TTC549 (cell line): ENCODE measurements around the gene HNRNPUL1.

Source experiments
- FAIRE-seq: peaks from 2 replicates; lab custom pipeline; 2012; peaks lifted over from hg19 to GRCh38; lab: Jason Lieb, UNC

Gene HNRNPUL1

GRCh38 chr19:41309180-41310032 is 45.2 kb downstream of the HNRNPUL1 start:
- FAIRE-seq, result no peak

DNA sequence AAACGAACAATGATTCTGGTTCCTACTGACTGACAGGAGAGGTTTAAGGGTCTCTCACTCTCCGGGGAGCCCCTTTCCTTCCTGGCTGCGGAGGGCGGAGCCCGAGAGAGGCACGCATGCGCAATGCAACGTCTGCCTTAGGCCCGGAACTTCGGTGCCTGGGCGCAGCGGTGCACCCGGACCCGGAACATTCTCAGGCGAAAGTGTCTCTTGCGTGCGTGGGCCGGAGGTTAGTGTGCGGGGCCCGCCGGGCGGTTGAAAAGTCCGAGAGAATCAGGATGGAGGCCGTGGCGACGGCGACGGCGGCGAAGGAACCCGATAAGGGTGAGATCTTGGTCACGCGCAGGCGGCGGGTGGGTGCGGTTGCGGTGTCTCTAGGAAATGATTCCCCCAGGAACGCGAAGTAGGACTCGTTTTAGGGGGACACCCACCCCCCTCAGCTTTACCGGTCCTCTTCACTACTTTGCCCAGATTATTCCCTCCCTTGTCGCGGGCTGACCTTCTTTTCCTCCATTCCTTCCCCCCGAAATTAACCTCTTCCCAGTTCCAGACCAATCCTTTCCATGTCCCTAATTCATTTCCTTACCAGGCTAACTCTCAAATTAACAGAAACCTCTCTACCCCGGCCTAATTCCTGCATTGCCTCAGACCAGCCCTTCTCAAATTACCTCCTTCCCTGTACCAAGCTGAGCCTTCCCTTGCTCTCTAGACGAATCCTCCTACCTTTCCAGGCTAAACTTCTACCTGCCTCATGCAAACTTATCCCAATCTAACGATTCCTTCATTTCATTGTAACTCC is 46.1 kb downstream of the HNRNPUL1 start, which contains the start of gene CCDC97:
TSS of gene CCDC97 (plus strand) at position 140 of the 799 bp plus-strand sequence. CDS start at position 279, 139 bp downstream.
- no peak for FAIRE-seq

- FAIRE-seq, result no peak
These were observed 46.9 kb downstream of the HNRNPUL1 start for GRCh38 chr19:41311072-41311471.

- FAIRE-seq, result no peak
These were observed 47.4 kb downstream of the HNRNPUL1 start for GRCh38 chr19:41311613-41312012.

DNA sequence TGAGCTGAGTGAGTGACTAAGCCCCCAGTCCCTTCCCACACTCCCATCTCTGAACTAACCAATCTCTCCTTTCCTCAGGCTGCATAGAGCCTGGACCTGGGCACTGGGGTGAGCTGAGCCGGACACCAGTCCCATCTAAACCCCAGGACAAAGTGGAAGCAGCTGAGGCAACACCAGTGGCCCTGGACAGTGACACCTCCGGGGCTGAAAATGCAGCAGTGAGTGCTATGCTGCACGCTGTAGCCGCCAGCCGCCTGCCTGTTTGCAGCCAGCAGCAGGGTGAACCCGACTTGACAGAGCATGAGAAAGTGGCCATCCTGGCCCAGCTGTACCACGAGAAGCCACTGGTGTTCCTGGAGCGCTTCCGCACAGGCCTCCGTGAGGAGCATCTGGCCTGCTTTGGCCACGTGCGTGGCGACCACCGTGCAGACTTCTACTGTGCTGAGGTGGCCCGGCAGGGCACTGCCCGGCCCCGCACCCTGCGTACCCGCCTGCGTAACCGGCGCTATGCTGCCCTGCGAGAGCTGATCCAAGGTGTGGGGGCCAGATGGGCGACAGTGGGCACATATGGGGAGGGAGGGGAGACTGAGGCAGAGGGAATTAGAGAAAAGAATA is 52.2 kb downstream of the HNRNPUL1 start:
- no peak for FAIRE-seq

DNA sequence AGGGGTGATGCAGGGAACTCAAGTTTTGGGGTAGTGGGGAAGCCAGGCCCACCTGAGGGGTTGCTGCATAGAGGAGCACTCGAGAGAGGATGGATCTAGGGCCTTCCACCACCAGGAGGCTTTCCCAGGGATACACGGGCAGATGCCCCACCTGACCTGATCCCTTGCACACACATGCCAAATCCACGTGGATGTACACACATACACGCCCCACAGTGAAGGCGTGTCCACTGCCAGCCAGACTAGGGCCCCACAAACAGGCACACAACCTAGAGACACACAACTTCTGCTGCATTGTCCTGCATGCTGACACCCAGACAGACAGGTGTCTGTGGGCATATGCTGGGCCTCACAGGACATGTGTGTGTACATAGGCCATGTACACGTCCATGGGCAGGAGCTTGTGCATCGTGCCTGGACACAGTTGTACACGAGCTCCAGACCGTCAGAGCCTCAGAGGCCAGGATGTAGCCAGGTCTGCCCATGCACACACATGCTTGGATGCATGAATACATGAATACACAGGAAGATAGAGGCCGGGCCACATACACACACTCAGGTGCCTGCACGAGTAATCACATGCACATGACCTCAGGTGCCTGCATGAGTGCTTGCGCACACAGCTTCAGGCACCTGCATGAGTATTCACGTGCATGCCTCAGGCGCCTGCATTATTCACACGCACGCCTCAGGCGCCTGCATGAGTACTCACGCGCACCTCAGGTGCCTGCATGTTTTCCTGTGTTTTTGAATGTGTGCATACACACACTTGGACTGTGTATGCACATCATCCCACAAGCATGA is 54.7 kb downstream of the HNRNPUL1 start:
- no peak for FAIRE-seq

DNA sequence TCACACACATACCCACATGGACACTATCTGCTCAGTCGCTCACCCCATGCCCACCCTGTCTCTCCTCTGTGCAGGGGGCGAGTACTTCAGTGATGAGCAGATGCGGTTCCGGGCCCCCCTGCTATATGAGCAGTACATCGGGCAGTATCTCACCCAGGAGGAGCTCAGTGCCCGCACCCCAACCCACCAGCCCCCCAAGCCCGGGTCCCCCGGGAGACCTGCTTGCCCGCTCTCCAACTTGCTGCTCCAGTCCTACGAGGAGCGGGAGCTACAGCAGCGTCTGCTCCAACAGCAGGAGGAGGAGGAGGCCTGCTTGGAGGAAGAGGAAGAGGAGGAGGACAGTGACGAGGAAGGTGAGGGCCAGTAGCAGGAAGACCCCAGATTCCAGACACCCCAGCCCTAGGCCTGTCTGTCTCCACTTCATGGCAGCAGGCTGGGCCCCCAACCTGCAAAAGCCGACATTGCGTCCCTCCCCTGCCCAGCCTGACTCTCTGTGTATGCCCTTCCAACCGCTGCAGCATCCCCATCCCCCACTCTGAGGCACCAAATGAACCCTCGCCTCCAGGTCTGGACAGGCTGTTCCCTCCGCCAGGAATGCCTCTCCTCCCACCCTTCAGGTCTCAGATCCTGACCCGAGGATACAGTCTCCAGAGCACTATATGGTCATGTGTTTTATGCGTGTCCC is 55.5 kb downstream of the HNRNPUL1 start:
- no peak for FAIRE-seq

- no peak for FAIRE-seq
These were observed 56.0 kb downstream of the HNRNPUL1 start for GRCh38 chr19:41320185-41320518.

- no peak for FAIRE-seq
These were observed 56.4 kb downstream of the HNRNPUL1 start for GRCh38 chr19:41320568-41320967.

- FAIRE-seq, result no peak
These were observed 57.0 kb downstream of the HNRNPUL1 start for GRCh38 chr19:41321204-41321599.

- FAIRE-seq, result no peak
These were observed 57.6 kb downstream of the HNRNPUL1 start for GRCh38 chr19:41321600-41322270.

DNA sequence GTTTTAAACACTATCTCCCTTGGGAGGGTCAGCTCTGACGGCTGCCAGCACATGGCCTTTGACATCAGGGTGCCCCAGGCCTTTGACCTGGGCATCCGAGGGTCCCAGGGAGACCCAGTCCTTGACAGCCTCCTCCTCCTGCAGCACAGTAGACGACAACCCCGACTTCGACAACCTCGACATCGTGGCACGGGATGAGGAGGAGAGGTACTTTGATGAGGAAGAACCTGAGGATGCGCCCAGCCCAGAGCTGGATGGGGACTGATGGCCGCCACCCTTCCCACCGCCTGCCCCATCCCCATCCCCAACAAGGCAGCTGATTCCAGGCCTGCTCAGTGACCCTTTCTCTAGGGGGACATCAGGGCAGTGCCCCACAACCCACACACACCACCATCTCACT is 58.3 kb downstream of the HNRNPUL1 start:
- FAIRE-seq, result no peak

DNA sequence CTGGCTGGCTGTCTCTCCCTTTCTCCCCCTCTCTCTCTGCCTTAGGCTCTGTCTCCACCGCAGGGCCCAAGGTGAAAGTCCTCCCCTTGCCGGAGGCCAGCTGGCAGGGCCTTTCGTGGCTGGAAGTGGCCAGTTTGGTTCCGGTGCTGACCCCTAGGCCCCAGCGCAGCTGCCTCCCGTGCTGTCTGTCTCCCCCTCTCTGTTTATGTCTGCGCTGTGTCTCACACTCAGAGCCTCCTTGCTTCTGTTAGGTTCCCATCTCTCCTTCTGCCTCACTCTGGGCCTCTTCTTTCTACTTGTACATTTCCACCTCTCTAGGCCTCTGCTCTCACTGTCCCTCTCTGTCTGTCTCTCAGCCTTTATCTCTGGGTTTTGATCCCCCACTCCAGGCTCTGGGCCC is 58.9 kb downstream of the HNRNPUL1 start:
- no peak for FAIRE-seq

- no peak for FAIRE-seq
These were observed 59.4 kb downstream of the HNRNPUL1 start for GRCh38 chr19:41323430-41324125.

DNA sequence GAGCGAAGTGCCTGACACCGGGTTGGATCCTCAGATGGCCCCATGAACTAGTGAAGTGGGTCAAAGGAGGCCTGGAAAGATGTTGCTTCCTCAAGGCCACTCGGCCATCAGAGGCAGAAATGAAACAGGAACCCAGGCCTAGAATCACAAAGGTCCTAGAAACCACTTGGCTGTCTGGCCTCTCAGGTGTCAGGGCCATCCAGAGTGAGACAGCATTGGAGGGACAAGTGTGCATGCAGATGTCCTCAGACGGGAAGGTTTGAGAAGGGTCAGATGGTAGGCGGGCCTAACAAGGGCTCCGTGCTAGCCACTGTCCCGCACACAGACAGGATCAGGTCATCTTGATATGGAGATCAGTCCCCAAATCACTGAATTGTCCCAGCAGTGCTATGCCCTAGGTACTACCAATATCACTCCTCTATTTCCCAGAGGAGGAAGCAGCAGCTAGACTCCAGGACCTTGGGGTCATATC is 60.1 kb downstream of the HNRNPUL1 start:
- no peak for FAIRE-seq

GRCh38 chr19:41324921-41325639 is 60.9 kb downstream of the HNRNPUL1 start:
- FAIRE-seq, result no peak

- FAIRE-seq, result no peak
These were observed 61.4 kb downstream of the HNRNPUL1 start for GRCh38 chr19:41325640-41325946.

DNA sequence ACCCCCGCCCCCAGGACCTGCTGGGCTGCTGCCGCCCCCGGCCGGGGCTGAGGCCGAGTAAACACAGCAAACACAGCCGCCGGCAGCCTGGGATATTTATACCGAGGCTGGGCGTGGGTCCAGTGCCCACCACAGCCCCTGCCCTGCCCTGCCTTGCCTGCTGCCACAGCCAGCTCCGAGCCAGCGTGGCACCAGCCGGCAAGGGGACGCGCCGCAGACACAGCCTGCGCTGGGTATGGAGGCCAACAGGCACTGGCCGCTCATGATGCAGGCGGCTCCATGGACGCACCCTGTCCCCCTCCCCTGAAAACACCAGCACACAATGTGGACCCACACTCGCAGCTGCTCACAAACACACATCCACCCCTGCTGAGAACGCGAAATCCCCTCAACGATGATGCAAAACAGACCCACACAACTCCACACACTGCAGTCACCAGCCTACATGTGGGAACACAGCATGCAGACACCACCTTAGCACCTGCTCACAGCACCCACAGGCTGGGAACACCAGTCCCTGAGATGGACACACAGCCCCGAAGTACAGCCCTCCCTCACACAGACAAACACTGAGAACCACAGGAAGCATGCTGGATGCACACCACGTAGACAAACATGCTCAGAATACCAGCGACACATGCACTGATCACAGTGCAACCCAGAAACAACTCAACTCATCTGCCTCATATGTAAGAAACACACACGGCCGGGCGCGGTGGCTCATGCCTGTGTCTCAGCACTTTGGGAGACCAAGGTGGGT is 62.0 kb downstream of the HNRNPUL1 start:
- FAIRE-seq, result no peak

GRCh38 chr19:41327076-41327575 is 63.0 kb downstream of the HNRNPUL1 start:
- FAIRE-seq, result no peak
